ENCODE data around the gene PIP4K2B. TPM values are rescaled to one million over a fixed set of nuclear protein-coding genes. Genes with fewer than 3 reads are reported as not detected.

Gene PIP4K2B
- total and polyA plus RNA-seq, 2 donors from 2014 or later: 15.3 to 41.2 TPM

DNA sequence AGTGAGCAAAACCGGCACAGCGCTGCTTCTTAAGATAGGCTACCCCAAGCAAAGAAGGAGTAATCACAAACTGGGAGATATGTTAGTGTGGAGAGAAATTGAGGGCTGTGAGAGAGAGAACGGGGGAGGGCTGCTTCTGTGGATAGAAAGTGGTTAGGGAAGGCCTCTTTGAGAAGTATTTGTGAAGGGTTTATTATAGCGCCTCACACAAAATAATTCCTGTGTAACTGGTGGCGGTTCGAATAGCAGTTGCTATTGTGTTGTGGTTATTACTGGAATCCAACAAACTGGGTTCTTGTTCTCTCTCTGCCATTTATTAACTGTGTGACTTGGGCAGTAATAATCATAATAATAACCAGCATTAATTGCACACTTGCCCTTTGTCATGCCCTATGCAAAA lies 78.4 kb downstream of the PIP4K2B start:
- no peak overlapping the region for H3K9ac ChIP-seq (ENCODE audit: low read length in 3 of 3)
- H3K9me3 ChIP-seq (ENCODE audit: control insufficient read depth in 2 of 3, insufficient read depth in 1 of 3, low read length in 3 of 3): no peaks in the 10 kb centered on the region
- TF ChIP-seq, protein P1, sequence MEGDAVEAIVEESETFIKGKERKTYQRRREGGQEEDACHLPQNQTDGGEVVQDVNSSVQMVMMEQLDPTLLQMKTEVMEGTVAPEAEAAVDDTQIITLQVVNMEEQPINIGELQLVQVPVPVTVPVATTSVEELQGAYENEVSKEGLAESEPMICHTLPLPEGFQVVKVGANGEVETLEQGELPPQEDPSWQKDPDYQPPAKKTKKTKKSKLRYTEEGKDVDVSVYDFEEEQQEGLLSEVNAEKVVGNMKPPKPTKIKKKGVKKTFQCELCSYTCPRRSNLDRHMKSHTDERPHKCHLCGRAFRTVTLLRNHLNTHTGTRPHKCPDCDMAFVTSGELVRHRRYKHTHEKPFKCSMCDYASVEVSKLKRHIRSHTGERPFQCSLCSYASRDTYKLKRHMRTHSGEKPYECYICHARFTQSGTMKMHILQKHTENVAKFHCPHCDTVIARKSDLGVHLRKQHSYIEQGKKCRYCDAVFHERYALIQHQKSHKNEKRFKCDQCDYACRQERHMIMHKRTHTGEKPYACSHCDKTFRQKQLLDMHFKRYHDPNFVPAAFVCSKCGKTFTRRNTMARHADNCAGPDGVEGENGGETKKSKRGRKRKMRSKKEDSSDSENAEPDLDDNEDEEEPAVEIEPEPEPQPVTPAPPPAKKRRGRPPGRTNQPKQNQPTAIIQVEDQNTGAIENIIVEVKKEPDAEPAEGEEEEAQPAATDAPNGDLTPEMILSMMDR (IDR thresholded peaks at IDR 0.05; ENCODE audit: borderline replicate concordance, extremely low read depth, insufficient read depth): no peak
- FAIRE-seq: no peak
- peaks cover 3 to 38% (median 14%) of the 10 kb centered on the region in 3 donors for H3K36me3 ChIP-seq (ENCODE audit: control insufficient read depth in 2 of 3, insufficient read depth in 3 of 3, low read length in 3 of 3)
- no peak for DNase-seq
- H3K4me3 ChIP-seq (ENCODE audit: low read length in 3 of 3): no peak overlapping the region
- H3K27ac ChIP-seq (ENCODE audit: low read depth in 2 of 2, low read length in 2 of 2): no peak overlapping the region
- H3K27me3 ChIP-seq (ENCODE audit: control insufficient read depth, insufficient read depth, low read length): no peaks in the 10 kb centered on the region
- H3K4me1 ChIP-seq (ENCODE audit: control insufficient read depth in 2 of 3, insufficient read depth in 2 of 3, low read depth in 1 of 3, low read length in 3 of 3): no peaks in the 10 kb centered on the region
- intact Hi-C loops (cut with DNase I): no loop called here

- H3K4me3 ChIP-seq (ENCODE audit: low read length in 3 of 3): no peak overlapping the region
- no peaks in the 10 kb centered on the region for H3K4me1 ChIP-seq (ENCODE audit: control insufficient read depth in 2 of 3, insufficient read depth in 2 of 3, low read depth in 1 of 3, low read length in 3 of 3)
- FAIRE-seq (no peak), DNase-seq (peak in 2 of 5 donors; percentile 52 to 82)
- no peaks in the 10 kb centered on the region for H3K9me3 ChIP-seq (ENCODE audit: control insufficient read depth in 2 of 3, insufficient read depth in 1 of 3, low read length in 3 of 3)
- H3K27me3 ChIP-seq (ENCODE audit: control insufficient read depth, insufficient read depth, low read length): no peaks in the 10 kb centered on the region
- no peak overlapping the region for H3K27ac ChIP-seq (ENCODE audit: low read depth in 2 of 2, low read length in 2 of 2)
- H3K9ac ChIP-seq (ENCODE audit: low read length in 3 of 3): no peak overlapping the region
- TF ChIP-seq, protein P1 (IDR thresholded peaks at IDR 0.05; ENCODE audit: borderline replicate concordance, extremely low read depth, insufficient read depth): no peak
- peaks cover 3 to 42% (median 17%) of the 10 kb centered on the region in 3 donors for H3K36me3 ChIP-seq (ENCODE audit: control insufficient read depth in 2 of 3, insufficient read depth in 3 of 3, low read length in 3 of 3)
- intact Hi-C loops (cut with DNase I): no loop called here
Observed at GRCh38 chr17:38719943-38720641, 79.3 kb downstream of the PIP4K2B start.

DNA sequence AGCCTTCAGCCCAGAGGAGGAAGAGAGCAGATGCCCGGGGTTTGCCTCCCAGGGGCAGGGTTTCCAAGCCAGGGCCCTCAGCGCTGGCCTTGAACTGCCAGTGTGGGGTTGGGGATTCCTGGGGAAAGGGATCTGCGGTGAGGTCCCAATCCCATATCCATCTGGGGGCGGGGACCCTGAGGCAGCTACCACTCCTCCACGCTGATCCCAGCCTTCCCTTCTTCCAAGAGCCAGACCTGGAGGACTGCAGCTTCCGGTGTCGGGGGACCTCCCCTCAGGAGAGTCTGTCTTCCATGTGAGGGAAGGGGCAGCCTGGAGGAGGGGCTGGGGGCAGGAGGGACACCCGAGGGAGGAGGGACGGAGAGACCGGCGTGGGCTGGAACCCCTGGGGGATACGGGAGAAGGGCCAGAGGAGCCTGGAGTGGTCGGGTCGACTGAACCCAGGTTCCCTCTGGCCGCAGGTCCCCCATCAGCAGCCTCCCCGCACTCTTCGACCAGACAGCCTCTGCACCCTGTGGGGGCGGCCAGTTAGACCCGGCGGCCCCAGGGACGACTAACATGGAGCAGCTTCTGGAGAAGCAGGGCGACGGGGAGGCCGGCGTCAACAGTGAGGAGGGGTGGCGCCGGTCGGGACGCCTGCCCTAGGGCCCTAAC lies 79.9 kb downstream of the PIP4K2B start:
- no peak for FAIRE-seq
- intact Hi-C loops (cut with DNase I): no loop called here
- H3K9ac ChIP-seq (ENCODE audit: low read length in 3 of 3): no peak overlapping the region
- no peaks in the 10 kb centered on the region for H3K4me1 ChIP-seq (ENCODE audit: control insufficient read depth in 2 of 3, insufficient read depth in 2 of 3, low read depth in 1 of 3, low read length in 3 of 3)
- peak in 1 of 5 donors; percentile 62 for DNase-seq
- H3K27ac ChIP-seq (ENCODE audit: low read depth in 2 of 2, low read length in 2 of 2): no peak overlapping the region
- peaks cover 3 to 42% (median 17%) of the 10 kb centered on the region in 3 donors for H3K36me3 ChIP-seq (ENCODE audit: control insufficient read depth in 2 of 3, insufficient read depth in 3 of 3, low read length in 3 of 3)
- TF ChIP-seq, protein P1 (IDR thresholded peaks at IDR 0.05; ENCODE audit: borderline replicate concordance, extremely low read depth, insufficient read depth): no peak
- H3K4me3 ChIP-seq (ENCODE audit: low read length in 3 of 3): no peak overlapping the region
- no peaks in the 10 kb centered on the region for H3K27me3 ChIP-seq (ENCODE audit: control insufficient read depth, insufficient read depth, low read length)
- no peaks in the 10 kb centered on the region for H3K9me3 ChIP-seq (ENCODE audit: control insufficient read depth in 2 of 3, insufficient read depth in 1 of 3, low read length in 3 of 3)

Data from kidney (tissue), 14 donors.